ENCODE data around the gene ZCCHC8.
"Not testable (repeated sequence)": the region's sequence is repeated elsewhere in the genome, so short reads cannot be mapped to it uniquely, and the experiment has no call there.

Gene ZCCHC8

DNA sequence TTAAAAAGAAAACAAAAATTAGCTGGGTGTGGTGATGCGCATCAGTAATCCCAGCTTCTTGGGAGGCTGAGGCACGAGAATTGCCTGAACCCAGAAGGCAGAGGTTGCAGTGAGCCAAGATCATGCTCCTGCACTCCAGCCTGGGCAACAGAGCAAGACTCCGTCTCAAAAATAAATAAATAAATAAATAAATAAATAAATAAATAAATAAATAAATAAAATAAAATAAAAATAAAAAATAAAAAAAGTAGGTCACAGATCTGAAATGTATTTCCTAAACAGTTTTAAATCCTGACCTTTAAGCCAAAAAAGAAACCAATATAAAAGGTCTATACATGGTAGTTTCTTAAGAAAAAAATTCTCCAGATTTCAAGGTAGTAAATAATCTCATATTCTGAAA is 12.3 kb upstream of the ZCCHC8 start:
- DNase-seq: not testable (repeated sequence)

DNA sequence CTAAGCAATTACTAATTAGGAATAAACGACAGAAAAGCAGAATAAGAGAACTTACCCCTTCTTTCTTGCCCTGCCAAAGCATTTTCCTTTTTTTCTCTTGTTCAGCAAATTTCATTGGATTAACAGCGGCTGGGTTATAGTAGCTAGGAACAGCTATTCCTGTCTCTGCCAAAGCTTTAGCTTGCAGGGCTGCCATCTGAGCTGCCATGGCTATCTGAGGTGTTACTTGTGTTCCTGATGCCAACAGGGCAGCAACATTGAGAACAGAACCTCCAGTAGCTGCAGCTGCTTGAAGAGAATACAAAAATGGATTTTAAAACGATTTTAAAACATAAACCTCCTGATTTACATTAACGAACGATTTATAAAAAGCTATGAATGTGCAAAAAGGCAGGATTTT is 7.4 kb upstream of the ZCCHC8 start:
- DNase-seq: no peak

DNA sequence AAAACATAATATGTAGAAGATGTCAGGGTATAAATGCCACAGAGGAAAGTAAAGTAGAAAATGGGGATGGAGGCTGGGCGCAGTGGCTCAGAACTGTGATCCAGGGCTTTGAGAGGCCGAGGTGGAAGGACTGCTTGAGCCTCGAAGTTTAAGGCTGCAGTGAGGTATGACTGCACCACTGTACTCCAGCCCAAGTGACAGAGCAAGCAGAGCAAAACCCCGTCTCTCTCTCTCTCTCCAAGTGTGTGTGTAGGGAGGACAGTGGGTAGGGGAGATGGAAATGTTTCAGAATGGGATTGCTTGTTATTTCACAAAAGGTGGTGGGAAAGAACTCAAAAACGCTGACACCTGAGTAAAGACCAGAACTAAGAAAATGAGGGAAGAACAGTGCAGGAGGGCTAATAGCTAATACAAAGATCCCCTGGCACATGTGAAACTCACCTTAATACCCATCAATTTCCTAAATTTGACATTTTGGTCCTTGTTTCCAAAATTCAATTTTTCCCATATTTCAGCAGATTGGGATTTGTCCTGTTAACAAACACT is 5.7 kb upstream of the ZCCHC8 start:
- DNase-seq: no peak

DNA sequence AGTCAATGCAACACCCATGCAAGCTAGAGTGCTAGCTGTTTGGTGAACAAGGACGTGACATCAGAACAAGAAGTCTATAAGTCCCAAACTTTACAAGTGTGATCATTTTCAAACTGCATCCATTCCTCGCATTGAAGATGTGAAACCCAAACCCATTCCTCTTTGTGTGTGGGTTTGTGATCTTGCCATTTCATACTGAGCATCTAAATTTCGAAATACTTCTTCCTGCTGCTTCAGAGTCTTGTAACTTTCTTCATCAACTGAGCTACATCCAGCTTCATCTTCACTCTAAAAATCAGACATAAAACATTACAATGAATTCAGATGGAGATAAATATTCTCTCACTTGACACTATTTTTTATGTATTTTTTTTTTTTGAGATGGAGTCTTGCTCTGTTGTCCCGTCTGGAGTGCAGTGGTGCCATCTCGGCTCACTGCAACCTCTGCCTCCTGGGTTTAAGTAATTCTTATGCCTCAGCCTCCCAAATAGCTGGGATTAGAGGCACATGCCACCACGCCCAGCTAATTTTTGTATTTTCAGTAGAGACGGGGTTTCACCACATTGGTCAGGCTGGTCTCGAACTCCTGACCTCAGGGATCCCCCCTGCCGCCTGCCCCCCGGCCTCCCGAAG is 4.8 kb upstream of the ZCCHC8 start:
- no peak for DNase-seq

DNA sequence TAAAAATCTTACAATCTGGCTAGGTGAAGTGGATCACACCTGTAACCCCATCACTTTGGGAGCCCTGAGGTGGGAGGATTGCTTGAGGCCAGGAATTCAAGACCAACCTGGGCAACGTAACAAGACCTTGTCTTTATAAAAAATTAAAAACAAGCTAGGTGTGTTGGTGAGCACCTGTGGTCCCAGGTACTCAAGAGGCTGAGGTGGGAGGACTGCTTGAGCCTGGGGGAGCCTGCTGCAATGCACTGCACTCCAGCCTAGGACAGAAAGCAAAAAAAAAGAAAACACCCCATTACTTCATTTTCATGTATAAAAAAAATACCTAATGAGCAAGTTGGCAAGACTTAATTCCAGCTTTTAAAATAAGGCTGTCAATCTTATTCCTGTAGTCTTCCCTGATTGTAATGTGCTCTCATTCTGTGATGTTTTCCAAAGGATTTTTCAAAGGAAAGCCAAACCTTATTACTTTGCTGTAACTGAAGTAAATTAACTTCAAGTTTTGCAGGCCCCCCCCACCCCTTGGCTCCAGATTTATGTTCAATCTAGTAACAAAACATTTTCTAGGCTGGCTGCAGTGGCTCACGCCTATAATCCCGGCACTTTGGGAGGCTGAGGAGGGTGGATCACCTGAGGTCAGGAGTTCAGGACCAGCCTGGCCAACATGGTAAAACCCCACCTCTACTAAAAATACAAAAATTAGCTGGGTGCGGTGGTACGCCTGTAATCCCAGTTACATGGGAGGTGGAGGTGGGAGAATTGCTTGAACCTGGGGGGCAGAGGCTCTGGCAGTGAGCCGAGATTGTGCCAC is 3.3 kb upstream of the ZCCHC8 start:
- DNase-seq: no peak

DNA sequence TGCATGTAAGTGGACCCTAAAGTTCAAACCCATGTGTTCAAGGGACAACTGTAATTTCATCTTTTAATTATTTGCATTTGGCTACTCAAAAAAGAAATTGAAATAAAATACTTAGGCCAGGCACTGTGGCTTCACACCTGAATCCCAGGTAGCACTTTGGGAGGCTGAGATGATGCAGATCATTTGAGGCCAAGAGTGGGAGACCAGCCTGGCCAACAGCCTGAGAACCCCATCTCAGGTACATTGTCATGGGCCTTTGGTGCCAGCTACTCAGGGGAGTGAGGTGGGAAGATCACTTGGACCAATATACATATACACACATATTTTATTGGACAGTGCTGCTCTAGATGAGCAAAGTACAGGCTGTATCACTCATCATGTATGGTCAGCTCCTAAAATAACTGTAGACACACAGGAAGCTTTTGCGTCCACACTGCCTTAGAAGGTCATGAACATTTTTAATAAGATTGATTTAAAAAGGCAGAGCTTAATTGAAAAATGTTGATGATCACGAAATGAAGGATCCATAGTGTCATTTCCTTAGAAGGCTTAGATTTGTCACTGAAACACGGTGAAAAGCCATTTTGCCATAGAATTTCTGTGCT is 2.5 kb upstream of the ZCCHC8 start:
- DNase-seq: no peak

DNA sequence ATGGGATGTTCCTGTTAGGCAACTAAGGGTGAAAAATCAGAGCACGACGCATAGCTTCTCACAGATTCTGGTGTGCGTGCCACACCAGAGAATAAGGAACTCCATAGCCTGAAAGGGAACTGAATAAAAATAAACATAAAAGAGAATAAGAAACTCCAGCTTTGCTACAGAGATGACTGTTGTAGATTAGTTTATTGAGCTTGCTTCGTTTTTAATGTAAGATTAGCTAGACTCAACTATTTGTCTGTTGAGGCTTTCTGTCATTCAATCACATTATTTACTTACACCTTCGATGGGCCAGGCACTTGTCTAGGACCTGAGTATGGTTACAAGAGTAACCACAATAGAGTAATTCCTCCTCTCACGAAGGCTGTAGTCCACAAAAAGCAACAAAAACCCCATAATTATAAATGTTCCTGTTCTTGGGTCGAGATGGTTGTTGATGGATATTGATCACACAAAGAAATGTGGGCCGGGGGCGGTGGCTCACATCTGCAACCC is 807 bp upstream of the ZCCHC8 start:
- DNase-seq: no peak

DNA sequence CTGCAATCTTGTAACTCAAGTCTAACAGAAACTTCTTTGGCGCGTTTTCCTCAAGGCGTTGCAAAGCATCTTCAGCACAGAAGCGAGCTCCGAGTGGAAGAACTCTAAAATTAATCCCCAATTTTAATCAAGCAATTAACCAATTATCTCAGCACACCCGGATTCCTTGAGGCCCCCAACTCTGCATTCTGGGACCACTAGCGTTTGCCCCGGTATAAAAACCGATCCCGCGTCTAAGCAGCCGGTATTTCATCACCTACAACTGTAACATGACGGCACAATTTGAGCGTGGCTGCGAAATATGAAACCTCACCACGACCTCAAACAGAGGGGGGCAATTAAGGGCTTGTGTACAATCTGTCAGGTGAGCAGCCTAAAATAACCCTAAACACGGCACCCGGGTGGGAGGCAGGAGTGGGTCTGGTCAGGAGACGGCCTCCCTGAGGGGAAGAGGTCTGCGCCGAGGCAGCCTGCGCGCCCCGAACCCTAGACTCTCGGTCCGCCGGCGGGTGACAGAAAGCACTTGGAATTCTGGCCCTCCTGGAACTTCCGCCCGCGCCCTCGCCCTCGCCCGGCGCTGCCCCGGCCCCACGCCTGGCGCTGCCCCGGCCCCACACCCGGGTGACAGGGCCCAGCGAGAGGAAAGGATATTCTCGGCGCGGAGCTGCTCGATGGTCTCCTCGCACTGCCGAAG is 594 bp downstream of the ZCCHC8 start:
- no peak for DNase-seq

DNA sequence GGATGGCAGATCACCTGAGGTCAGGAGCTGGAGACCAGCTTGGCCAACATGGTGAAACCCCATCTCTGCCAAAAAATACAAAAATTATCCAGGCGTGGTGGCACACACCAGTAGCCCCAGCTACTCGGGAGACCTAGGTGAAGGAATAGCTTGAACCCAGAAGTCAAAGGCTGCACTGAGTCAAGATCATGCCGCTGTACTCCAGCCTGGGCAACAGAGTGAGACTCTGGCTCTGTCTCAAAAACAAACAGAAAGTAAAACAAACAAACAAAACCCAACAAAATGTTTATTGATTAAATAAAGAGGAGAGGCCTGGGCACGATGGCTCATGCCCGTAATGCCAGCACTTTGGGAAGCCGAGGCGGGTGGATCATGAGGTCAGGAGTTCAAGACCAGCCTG is 5.5 kb downstream of the ZCCHC8 start:
- no peak for DNase-seq

DNA sequence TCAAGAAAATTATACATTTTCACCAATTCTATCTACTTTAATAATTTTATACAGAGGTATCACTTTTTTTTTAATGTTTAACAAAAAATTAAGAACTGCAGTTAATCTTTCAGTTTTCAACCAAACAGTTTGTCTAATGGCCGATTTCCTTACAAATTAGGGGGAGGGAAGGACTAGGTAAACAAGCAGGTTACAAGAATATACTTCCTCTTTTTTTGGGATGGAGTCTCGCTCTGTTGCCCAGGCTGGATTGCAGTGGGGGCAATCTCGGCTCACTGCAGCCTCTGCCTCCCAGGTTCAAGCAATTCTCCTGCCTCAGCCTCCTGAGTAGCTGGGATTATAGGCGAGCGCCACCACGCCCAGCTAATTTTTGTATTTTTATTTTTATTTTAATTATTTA is 7.5 kb downstream of the ZCCHC8 start:
- DNase-seq: not testable (repeated sequence)

DNA sequence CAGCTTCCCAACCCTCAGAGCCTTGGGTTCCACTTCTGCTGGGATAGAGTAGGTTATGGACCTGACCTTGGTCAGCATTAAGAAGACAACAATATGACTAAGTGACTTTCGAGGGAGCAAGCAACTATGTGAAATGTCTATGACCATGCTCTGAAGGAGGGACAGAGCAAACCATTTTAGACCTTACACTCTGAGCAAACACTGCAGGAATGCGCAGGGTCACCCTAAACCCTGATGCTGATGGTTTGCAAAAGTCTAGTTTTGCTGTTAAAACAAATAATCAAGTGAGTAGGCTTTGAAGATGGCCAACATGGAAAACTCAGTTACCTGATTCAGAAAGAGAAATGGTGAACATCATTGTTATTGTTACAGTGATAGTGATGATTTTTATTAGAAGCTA is 8.7 kb downstream of the ZCCHC8 start:
- DNase-seq: no peak

DNA sequence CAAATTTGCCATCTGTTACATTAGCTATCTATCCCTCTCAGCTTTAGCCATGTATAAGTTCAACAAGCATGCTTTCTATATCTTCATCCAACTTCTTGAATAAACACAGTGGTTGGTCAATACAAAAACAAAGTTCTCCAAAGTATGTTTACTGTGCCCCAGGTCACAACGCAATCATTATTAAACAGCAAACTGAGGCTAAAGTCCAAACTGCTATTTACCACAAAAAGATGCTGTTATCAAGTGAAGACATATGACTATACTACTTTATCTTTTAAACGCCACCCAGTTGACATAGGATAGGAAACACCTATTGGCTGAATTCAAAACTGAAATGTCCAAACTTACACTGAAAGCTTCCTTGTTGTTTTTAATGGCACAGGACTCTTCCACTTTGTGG is 11.7 kb downstream of the ZCCHC8 start:
- DNase-seq: no peak

DNA sequence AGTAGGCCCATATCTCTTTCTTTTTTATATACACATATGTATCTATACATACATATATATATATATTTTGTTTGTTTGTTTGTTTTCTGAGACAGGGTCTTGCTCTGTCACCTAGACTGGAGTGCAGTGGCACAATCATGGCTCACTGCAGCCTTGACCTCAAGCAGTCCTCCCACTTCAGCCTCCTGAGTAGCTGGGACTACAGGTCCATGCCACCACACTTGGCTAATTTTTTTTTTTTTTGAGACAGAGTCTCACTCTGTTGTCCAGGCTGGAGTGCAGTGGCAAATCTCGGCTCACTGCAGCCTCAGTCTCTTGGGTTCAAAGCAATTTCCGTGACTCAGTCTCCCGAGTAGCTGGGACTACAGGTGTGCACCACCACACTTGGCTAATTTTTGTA is 12.9 kb downstream of the ZCCHC8 start:
- DNase-seq: not testable (repeated sequence)

DNA sequence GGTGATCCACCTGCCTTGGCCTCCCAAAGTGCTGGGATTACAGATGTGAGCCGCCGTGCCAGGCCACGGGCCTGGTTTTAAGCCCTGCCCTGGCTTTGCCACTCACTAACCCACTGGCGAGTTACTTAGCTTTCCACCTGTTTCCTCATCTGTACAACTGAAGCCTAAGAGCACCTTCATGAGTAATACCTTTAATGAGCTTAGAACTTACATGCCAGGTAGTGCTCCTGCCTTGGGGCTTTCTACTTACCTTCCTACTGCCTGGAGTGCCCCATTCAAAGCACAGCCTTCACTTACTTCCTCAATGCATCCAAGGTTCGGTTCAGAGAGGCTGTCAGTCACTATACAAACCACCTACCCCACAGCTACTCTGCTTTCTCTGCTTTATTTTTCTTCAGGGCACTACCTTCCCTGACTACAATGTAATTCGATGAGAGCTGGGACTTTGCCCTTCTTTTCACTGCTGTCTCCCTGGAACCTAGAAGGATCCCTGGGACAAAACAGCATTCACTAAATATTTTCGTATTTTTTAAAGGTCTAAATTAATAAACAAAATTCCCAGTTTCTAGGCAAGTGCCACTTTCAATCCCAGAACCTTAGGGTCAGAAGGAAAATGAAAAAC is 13.8 kb downstream of the ZCCHC8 start:
- DNase-seq: no peak

DNA sequence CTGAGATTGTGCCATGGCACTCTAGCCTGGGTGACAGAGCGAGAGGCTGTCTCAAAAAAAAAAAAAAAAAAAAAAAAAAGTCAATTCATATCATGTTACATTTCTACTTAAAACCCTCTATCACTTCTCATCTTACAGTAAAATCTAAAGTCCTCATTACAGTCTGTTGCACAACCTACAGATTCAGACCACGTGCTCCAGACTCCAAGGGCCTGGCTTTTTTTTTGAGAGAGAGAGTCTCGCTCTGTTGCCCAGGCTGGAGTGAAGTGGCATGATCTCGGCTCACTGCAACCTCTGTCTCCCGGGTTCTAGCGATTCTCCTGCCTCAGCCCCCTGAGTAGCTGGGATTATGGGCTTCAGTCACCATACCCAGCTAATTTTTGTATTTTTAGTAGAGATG is 14.4 kb downstream of the ZCCHC8 start:
- not testable (repeated sequence) for DNase-seq

DNA sequence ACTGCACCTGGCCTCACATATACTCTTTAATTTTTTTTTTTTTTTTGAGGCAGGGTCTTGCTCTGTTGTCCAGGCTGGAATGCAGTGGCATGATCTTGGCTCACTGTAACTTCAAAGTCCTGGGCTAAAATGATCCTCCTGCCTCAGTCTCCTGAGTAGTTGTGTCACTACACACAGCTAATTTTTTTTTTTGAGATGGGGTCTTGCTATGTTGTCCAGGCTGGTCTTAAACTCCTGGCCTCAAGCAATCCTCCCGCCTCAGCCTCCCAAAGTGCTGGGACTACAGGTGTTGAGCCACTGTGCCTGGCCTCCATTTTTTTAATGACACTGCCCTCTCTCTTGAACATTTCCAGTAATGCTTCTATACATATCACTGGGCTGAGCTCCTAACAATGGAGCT is 16.3 kb downstream of the ZCCHC8 start:
- not testable (repeated sequence) for DNase-seq

DNA sequence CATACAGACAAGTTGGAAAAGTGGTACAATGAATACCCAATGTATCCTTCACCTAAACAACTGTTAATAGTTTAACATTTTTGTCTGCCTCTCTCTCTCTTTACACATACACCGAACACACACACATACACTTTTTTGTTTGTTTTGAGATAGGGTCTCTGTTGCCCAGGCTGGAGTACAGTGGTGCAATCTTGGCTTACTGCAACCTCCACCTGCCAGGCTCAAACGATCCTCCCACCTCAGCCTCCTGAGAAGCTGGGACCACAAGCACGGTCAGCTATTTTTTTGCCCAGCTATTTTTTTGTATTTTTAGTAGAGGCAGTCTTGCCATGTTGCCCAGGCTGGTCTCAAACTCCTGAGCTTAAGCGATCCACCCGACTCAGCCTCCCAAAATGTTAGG is 16.8 kb downstream of the ZCCHC8 start:
- no peak for DNase-seq

DNA sequence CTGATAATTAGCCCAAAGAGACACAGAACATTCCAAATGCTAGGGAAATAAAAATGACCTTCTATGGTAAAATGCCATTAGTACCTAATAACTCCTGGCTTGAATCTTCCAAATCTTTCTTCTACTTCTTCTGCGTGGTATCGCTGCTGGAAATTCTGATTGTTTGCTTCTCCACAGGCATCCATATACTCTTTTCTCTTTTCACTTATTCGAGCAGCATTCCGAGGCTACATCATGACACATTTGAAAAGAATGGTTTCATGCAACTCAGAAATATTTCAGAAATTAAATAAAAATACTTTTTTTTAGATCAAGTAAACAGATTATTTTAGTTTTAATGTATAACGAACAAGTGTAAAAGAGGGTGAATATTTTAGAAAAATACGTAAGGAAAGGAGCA is 18.9 kb downstream of the ZCCHC8 start:
- no peak for DNase-seq

DNA sequence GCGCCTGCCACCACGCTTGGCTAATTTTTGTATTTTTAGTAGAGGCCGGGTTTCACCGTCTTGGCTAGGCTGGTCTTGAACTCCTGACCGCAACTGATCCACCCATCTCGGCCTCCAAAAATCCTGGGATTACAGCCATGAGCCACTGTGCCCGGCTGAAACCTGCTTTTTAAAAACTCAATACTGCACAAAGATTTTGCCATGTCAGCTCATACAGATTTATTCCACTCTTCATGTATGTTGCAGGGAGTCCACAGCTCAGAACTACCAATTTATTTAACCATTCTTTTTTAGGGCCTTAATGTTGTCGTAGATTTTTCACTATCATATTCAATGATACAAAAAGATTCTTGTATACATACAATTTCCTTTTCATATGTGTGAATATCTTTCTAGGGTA is 20.0 kb downstream of the ZCCHC8 start:
- no peak for DNase-seq

DNA sequence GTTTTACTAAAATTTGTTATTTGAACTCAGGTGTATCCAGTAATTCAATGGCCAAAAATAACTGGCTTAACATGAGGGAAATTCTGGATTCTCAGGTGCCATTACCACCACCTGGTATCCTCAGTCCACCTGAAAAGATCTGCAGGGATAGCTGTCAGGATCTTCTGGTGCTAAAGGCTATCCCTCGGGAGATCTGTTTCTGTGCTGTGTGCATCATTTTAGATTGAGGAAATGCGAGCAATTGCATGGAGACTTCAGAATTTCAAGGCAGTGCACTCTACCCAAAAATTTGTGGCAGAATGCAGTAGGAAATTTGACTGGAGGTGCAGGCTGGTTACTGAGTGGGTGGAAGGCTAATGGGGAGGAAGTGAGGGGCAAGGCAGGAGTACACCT is 26.4 kb downstream of the ZCCHC8 start:
- DNase-seq: no peak

DNA sequence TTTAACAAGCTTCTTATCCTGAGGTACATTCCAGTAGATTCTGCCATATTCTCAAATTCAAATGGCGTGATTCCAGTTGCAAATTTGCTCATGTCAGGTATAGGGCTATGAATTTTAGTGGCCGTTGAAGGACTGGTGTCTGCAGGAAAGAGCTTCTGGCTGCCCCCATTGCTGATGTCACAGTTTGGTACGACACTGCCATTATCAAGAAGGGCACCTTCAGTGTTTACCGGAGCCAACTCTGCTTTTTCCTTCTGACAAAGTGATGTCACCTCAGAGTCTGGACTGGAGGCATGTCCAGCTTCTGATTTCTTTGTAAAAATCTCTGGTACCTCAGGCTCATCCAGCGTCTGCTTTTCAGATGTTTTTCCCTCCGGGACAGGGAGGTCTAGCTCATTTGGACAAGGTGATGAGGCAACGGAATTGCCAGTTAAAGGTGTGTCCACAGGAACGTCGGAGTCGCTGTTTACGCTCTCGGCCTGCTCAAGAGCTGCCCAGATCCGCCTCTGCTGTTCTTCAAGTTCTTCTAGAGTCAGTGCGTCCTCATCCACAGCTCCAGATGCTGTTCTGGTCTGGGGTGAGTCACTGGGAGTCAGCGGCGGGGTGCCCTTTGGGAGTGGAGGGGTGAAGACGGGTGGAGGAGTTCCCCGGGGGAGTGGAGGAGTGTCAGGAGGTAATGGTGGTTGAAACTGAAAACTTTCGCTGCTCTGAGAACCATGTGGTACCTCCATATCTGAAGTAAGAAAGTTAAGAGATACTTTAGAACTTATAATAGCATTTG is 27.0 kb downstream of the ZCCHC8 start:
- DNase-seq: no peak
